AML-193 (cell line): Measurements from ENCODE around the gene MTERF4.

ENCODE experiments used
- DNase-seq, 2 experiments: peaks; one replicate each; lab custom pipeline; 2025; lab: John Stamatoyannopoulos, UW

The MTERF4 gene

GRCh38 chr2:241049739-241050623 lies 52.1 kb downstream of the MTERF4 start:
- DNase-seq = no peak

GRCh38 chr2:241048949-241049343 lies 53.1 kb downstream of the MTERF4 start:
- DNase-seq = no peak

GRCh38 chr2:241048149-241048948 lies 53.7 kb downstream of the MTERF4 start:
- DNase-seq = no peak

GRCh38 chr2:241047253-241048010 lies 54.7 kb downstream of the MTERF4 start:
- no peak for DNase-seq
